SK-N-SH treated with all-trans-retinoic acid at 6 μM for 48 hours (cell line): Measurements from ENCODE around the gene C1RL.

Experiments used
- ATAC-seq: fragments of 200-7000 bp; cut with Tn5 transposase; 3 replicates; pipeline ENCODE4 v1.9.1; 2020; ENCODE audit warnings: mild to moderate bottlenecking, moderate library complexity
- ARNTL ChIP-seq: fragments of 450-650 bp; formaldehyde crosslinking; IDR thresholded peaks from 2 replicates; pipeline ENCODE4 v1.5.0; 2020; ENCODE audit warnings: low read depth, mild to moderate bottlenecking, moderate library complexity, borderline replicate concordance
- BACH2 ChIP-seq: fragments of 250-450 bp; sonication (Bioruptor Pico); IDR thresholded peaks from 2 replicates; pipeline ENCODE4 v1.9.0; 2021; ENCODE audit warnings: mild to moderate bottlenecking, borderline replicate concordance
- CREB5 ChIP-seq: fragments of 250-450 bp; sonication (Bioruptor Pico); IDR thresholded peaks from 2 replicates; pipeline ENCODE4 v1.5.1; 2020; ENCODE audit warnings: low read depth, mild to moderate bottlenecking, moderate library complexity
- CSDC2 ChIP-seq: fragments of 250-450 bp; sonication (Bioruptor Pico); IDR thresholded peaks from 2 replicates; pipeline ENCODE4 v1.5.0; 2020; ENCODE audit warnings: mild to moderate bottlenecking, moderate library complexity
- CSRNP3 ChIP-seq: fragments of 250-450 bp; sonication (Bioruptor Pico); IDR thresholded peaks from 2 replicates; pipeline ENCODE4 v1.5.1; 2021; ENCODE audit warnings: mild to moderate bottlenecking, moderate library complexity
- ESRRG ChIP-seq: fragments of 250-450 bp; sonication (Bioruptor Pico); IDR thresholded peaks from 2 replicates; pipeline ENCODE4 v1.6.1; 2021; ENCODE audit warnings: mild to moderate bottlenecking
- GLIS3 ChIP-seq: fragments of 250-450 bp; sonication (Bioruptor Pico); IDR thresholded peaks from 2 replicates; pipeline ENCODE4 v1.5.0; 2020; ENCODE audit warnings: mild to moderate bottlenecking, moderate library complexity
- ISL1 ChIP-seq: fragments of 250-450 bp; sonication (Bioruptor Pico); IDR thresholded peaks from 2 replicates; pipeline ENCODE4 v2.1.2; 2022; ENCODE audit warnings: mild to moderate bottlenecking, moderate library complexity
- OSR1 ChIP-seq: fragments of 250-450 bp; sonication (Bioruptor Pico); IDR thresholded peaks from 2 replicates; pipeline ENCODE4 v1.8.0; 2022; ENCODE audit warnings: moderate library complexity, mild to moderate bottlenecking, inconsistent platforms
- PATZ1 ChIP-seq: fragments of 250-450 bp; sonication (Bioruptor Pico); IDR thresholded peaks from 2 replicates; pipeline ENCODE4 v1.8.0; 2020; ENCODE audit warnings: mild to moderate bottlenecking, moderate library complexity, borderline replicate concordance
- POU6F1 ChIP-seq: fragments of 250-450 bp; sonication (Bioruptor Pico); IDR thresholded peaks from 2 replicates; pipeline ENCODE4 v1.8.0; 2021; ENCODE audit warnings: low read depth, mild to moderate bottlenecking, moderate library complexity, borderline replicate concordance
- PPARA ChIP-seq: fragments of 250-450 bp; sonication (Bioruptor Pico); IDR thresholded peaks from 2 replicates; pipeline ENCODE4 v1.5.0; 2020; ENCODE audit warnings: mild to moderate bottlenecking, borderline replicate concordance
- RARB ChIP-seq: fragments of 250-450 bp; sonication (Bioruptor Pico); IDR thresholded peaks from 2 replicates; pipeline ENCODE4 v1.8.0; 2021; ENCODE audit warnings: mild to moderate bottlenecking, moderate library complexity
- SNAI2 ChIP-seq: fragments of 250-450 bp; sonication (Bioruptor Pico); IDR thresholded peaks from 2 replicates; pipeline ENCODE4 v1.5.0; 2020; ENCODE audit warnings: mild to moderate bottlenecking, moderate library complexity
- TCF4 ChIP-seq: fragments of 250-450 bp; sonication (Bioruptor Pico); IDR thresholded peaks from 2 replicates; pipeline ENCODE4 v1.8.0; 2021; ENCODE audit warnings: mild to moderate bottlenecking, moderate library complexity, borderline replicate concordance
- TOX ChIP-seq: fragments of 250-450 bp; sonication (Bioruptor Pico); IDR thresholded peaks from 2 replicates; pipeline ENCODE4 v1.8.0; 2021; ENCODE audit warnings: mild to moderate bottlenecking, moderate library complexity, borderline replicate concordance
- TSHZ2 ChIP-seq: fragments of 250-450 bp; sonication (Bioruptor Pico); IDR thresholded peaks from 2 replicates; pipeline ENCODE4 v1.5.0; 2020; ENCODE audit warnings: mild to moderate bottlenecking, moderate library complexity
- ZC3H10 ChIP-seq: fragments of 250-450 bp; sonication (Bioruptor Pico); IDR thresholded peaks from 2 replicates; pipeline ENCODE4 v1.5.1; 2021; ENCODE audit warnings: mild to moderate bottlenecking, moderate library complexity
- ZFP3 ChIP-seq: fragments of 250-450 bp; sonication (Bioruptor Pico); IDR thresholded peaks from 2 replicates; pipeline ENCODE4 v1.5.0; 2020; ENCODE audit warnings: mild to moderate bottlenecking, moderate library complexity
- ZFP30 ChIP-seq: fragments of 450-650 bp; formaldehyde crosslinking; IDR thresholded peaks from 2 replicates; pipeline ENCODE4 v1.5.0; 2022; ENCODE audit warnings: mild to moderate bottlenecking, moderate library complexity
- ZNF565 ChIP-seq: fragments of 450-650 bp; formaldehyde crosslinking; conservative IDR thresholded peaks from 2 replicates; pipeline ENCODE4 v1.5.0; 2020; ENCODE audit warnings: low read depth, mild to moderate bottlenecking, moderate library complexity
- ZNF70 ChIP-seq: fragments of 450-650 bp; formaldehyde crosslinking; IDR thresholded peaks from 2 replicates; pipeline ENCODE4 v1.5.0; 2020; ENCODE audit warnings: mild to moderate bottlenecking, moderate library complexity
- ZNF8 ChIP-seq: fragments of 450-650 bp; formaldehyde crosslinking; IDR thresholded peaks from 2 replicates; pipeline ENCODE4 v1.5.0; 2020; ENCODE audit warnings: mild to moderate bottlenecking, moderate library complexity

C1RL gene

GRCh38 chr12:7081037-7081436, 28.0 kb downstream of the C1RL start:
- no peak for ATAC-seq
- no peak for TF ChIP-seq CSRNP3 (CRISPR knock-in tag)
- TF ChIP-seq CSDC2 (CRISPR knock-in tag), result no peak
- no peak for TF ChIP-seq OSR1 (CRISPR knock-in tag)
- TF ChIP-seq ARNTL (CRISPR knock-in tag), result no peak
- no peak for TF ChIP-seq POU6F1 (CRISPR knock-in tag)
- TF ChIP-seq TSHZ2, result no peak
- TF ChIP-seq RARB (CRISPR knock-in tag), result no peak
- TF ChIP-seq ESRRG, result no peak
- no peak for TF ChIP-seq BACH2 (CRISPR knock-in tag)
- no peak for TF ChIP-seq ZNF70 (CRISPR knock-in tag)

- peak; percentile 61 for ATAC-seq
- no peak for TF ChIP-seq TSHZ2
- TF ChIP-seq SNAI2 (CRISPR knock-in tag), result no peak
- no peak for TF ChIP-seq ZC3H10
- no peak for TF ChIP-seq ZFP30 (CRISPR knock-in tag)
- no peak for TF ChIP-seq ZNF8 (CRISPR knock-in tag)
- TF ChIP-seq ZFP3 (CRISPR knock-in tag), result no peak
- no peak for TF ChIP-seq CREB5 (CRISPR knock-in tag)
- TF ChIP-seq RARB (CRISPR knock-in tag), result no peak
- TF ChIP-seq ZNF565 (CRISPR knock-in tag), result no peak
- no peak for TF ChIP-seq TOX (CRISPR knock-in tag)
- no peak for TF ChIP-seq ARNTL (CRISPR knock-in tag)
- no peak for TF ChIP-seq ESRRG
- no peak for TF ChIP-seq BACH2 (CRISPR knock-in tag)
- TF ChIP-seq CSDC2 (CRISPR knock-in tag), result no peak
- no peak for TF ChIP-seq ISL1 (CRISPR knock-in tag)
- TF ChIP-seq TCF4 (CRISPR knock-in tag), result no peak
Observed at GRCh38 chr12:7079826-7080125, 29.2 kb downstream of the C1RL start.

GRCh38 chr12:7078163-7078562, 30.9 kb downstream of the C1RL start:
- ATAC-seq, result no peak; the same call in 2 of the 3 replicates
- TF ChIP-seq ZFP30 (CRISPR knock-in tag) (no peak), SNAI2 (CRISPR knock-in tag) (no peak), ZNF8 (CRISPR knock-in tag) (no peak), CREB5 (CRISPR knock-in tag) (no peak), GLIS3 (CRISPR knock-in tag) (no peak), PATZ1 (CRISPR knock-in tag) (no peak), ZFP3 (CRISPR knock-in tag) (no peak), ESRRG (no peak), POU6F1 (CRISPR knock-in tag) (no peak), ZNF565 (CRISPR knock-in tag) (no peak), ZC3H10 (no peak), PPARA (CRISPR knock-in tag) (no peak), ARNTL (CRISPR knock-in tag) (no peak), ZNF70 (CRISPR knock-in tag) (no peak)
